Left kidney (tissue), 2 donors: Measurements from ENCODE around the gene HOXD8. TPM values are rescaled to one million over a fixed set of nuclear protein-coding genes. Genes with fewer than 3 reads are reported as not detected.

Source experiments
- DNase-seq: peaks from one replicate; pipeline ENCODE4 v3.0.0-alpha.2; 2013
- polyA plus RNA-seq: library from polyadenylated mRNA; unstranded; fragments of 120-200 nt; gene quantifications from one replicate; pipeline ENCODE4 v1.2.1, GENCODE V29; 2013; ENCODE audit not compliant: insufficient read length

The HOXD8 gene
- polyA plus RNA-seq, 1 donor = 170 TPM

DNA sequence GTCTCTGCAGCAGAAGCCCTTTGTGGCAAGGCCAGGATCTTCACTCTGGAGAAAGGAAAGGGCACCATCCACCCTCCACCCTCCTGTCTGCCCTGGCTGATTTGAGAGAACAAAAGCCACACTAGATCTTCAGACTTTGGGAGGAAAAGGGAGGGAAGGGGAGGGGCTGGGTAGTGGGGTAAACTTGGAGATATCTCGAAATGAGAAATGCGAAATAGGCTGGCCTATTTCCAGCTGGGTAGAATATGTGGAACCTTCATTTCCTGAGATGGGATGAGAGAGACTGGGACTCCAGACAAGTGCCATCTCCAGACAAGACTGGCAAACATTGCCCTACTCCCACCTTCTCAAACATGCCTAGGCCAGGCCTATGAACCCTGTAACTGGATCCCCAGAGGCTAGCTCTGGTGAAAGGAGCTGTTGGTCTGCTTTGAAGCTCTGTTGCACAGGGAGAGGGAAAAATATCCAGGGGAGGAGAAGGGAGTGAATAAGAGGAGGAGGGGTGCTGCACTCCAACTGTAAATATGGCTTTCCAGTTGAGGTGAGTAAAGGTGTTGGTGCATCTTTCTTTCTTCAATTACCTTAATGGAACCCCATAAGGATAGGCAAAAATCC, 28.2 kb upstream of the HOXD8 start:
- no peak for DNase-seq

DNA sequence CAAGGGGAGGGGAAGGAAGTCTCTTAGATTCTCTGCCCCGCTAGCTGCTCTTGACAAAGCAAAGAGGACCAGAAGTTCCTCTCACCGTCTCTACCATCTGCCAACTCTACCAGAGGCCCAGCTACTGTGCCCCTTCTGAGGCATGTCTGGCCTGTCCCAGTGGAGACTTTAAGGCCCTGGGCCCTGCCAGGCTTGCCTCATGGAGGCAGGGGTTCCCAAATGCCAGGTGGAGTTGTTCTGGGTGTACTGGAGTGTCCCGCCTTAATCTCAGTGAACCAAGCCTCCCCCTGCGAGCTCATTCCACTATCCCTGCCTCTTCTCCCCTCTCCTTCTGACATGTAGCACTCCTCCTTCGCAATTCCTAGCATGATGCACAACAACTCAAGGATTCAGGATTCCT, 27.7 kb upstream of the HOXD8 start:
- DNase-seq = no peak

DNA sequence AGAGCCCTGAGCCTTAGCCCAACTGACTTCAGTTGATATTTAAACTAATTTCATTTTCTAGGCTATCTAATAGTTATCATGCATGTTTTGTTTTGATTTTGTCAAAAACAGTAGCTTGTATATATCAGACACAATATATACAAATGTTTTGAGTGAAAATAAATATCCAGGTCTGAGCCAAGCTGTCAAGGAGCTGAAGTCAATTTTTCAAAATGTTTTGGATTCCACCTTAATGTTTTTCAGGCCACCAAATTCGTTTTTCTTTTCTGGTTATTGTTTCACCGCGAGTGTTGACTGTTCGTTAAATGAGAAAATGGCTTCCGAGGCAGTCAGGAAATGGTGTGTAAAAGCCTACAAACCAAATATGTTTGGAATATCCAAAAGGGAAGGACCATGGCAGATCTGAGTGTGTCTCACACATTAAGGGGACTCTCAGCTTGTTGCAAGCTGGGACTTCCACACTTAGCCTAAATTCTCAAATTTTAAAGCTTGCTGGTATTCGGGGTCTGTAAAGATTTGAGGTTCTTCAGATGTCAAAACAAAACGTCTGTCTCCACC, 27.1 kb upstream of the HOXD8 start:
- DNase-seq = no peak

DNA sequence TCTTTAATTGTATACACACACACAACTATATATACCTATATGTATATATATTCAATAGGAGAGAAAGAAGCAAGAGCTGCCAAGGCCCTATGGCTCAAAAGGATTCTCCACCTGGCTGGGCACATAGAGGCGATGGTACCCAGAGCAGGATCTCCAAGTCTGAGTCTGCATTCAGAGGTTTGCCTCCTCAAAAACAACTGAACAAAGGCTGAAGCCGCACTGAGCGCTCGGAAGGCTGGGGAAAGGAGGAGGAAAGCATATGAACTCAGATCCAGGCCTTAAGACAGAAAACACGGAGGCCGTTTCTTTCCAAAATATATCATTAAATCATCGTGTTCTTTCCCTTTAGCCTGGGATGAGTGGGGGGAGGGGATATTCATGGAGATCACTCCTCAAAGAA, 26.3 kb upstream of the HOXD8 start:
- DNase-seq = no peak

DNA sequence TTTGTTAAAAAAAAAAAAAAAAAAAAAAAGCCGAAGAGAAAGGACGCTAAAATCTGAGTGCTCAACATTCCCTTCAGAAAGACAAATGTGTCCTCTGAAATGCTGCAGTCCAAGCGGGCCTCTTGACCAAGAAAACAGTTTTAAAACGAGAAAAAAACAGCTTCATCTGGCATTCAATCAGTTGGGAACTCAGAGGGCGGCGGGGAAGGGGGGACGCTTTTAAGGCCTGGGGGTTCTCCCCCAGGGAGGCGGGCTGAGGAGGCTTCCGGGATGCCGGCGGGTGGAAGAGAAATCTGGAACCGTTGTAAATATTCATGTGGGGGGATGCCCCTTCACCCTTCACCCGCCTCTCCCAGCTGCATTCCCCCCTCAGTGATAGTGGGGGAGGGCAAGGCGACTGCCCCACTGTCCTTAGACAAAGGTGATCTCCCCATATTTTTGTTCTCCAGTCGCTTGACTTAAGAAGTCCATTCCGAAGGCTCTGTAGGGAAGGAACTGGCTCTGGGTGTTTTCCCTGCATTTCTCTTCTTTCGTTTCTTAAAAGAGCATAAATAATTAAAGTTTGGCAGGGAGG, 25.7 kb upstream of the HOXD8 start:
- DNase-seq = no peak

DNA sequence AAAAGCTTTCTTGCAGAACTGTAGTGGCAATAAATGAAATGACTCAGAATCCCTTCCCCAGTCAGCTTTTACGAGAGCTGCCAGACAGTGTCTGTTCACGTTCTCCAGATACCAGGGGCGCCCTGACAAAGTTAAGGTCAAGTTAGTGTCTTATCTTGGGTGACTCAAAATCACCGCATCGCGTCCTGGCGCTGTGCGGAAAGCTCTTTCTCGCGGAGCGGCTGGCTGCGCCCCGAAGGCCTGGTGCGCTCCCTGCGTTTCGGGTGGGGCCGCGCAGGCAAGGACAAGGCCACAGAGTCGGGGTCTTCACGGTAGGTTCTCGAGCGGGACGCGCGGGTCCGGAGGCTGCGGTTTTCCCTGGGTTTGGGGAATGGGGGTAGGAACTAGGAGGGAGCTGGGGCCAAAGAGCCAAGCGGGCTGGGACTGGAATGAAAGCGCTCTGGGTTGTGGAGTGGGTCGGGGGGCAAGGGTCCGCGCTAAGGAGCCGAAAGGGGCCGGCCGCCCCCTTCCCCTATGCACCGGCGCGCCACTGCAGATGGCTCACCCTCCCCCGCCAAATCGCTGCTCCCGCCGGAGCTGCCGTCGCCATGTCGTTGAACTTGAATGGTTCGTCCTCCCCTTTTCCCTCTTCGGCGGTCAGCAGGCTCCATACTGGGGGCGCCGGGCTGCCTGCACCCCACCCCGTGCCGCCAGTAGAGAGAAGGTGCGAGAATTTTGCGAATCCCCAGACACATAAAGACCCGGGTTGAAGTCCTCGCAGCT, 25.0 kb upstream of the HOXD8 start:
- DNase-seq = no peak

DNA sequence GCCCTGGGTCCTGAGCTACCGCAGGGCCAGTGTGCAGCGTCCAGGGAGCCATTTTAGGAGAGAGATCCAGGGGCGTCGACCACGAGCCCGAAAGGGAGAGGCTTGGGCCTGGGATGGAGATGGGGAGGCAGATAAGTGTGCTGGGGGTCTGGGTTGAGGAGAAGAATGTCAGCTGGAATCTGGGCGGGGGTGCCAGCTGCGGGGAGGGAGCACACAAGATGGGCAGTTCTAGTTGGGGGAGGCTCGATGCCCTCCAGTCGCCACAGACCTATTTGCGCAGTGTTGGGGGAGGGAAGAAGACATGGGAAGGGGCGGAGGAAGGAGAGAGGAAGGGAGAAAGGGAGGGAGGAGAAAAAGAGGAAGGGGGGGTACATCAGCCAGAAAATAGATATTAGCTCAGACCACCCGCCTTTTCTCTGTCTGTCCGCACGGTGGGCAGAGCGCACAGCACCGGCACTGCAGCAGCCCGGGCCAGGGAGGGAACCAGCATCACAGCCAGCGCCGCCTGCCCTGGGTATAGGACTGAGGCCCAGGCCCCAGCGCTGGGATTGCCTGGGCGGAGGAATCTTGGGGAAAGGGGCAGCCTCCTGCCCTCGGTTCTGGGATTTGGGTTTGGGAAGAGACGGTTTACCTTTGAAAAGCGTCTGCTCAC, 24.3 kb upstream of the HOXD8 start:
- no peak for DNase-seq

DNA sequence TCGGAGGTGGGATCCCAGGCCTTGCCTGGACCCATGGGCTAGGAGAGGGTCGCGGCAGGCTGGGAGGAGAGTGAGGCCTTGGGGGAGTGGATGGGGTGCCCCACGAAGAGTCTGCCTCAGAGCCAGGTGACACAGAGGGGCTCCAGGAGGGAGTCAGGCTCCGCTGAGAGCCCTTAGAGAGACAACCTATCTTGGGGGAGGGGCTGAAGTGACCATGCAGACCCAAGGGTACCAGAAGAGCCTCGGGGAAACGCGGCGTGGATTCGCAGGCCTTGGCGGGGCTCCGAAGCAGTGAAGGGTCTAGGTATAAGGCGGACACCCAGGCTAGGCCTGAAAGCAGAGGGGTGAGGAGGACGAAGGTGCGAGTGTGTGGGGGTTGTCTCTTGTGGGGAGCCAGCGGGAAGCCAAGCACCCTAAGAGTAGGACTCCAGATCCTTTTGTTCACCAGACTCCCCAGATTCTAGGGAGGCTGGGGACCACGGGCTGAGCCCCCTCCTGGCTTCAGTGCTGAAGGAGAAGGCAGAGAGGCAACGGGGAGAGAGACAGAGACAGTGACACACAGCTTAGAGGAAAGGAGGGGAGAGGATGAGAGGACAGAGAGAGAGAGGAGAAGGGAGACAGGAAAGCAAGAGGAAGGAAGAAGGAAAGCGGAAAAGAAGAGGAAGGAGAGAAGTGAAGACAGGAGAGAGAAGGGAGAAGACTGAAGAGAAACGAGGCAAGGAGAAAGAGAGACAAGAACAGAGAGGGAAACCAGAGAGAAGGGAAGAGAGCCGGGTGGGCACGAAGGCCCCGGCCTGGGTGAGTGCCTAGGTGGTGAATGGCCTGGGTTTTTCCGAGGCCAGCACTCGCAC, 23.6 kb upstream of the HOXD8 start:
- no peak for DNase-seq

DNA sequence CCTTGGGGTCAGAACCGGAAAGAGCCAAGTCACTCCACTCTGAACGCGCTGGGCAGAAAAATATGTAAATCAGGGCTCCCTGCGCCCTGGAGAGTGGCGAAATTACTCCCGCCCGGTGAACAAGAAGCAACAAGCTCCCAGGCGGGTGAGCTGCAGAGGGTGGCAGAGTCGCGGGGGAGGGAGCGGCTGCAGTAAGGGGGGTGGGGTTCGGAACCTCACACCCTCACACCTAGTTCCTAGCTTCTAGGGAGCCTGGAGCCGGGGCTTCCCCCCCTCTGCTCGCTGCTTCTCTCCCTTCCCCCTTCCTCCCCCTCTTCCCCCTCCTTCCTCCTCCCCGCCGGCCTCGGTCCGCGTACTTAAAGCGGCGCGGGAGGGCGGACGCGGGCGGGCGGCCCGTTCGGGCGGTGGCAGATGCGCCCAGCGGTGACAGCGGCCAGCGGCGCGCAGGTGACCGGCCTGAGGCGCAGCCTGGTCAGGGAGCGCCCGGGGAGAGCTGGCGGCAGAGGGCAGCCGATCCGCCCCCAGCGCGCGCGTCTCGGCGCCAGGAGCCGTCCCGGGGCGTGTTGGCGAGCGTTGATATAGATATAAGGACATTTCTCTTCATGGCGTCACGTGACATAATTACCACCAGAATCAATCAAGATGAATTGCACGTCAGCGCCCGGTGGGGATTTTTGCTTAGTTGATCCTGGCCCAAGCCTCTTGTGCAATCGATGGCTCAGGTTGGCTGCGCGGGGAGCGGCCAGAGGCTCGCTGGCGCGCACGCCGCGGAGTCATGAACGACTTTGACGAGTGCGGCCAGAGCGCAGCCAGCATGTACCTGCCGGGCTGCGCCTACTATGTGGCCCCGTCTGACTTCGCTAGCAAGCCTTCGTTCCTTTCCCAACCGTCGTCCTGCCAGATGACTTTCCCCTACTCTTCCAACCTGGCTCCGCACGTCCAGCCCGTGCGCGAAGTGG, 22.6 kb upstream of the HOXD8 start, which contains the start of gene HOXD11:
TSS of gene HOXD11 (plus strand) at position 700 of the 959 bp plus-strand sequence. CDS start at position 776, 76 bp downstream.
- no peak for DNase-seq

DNA sequence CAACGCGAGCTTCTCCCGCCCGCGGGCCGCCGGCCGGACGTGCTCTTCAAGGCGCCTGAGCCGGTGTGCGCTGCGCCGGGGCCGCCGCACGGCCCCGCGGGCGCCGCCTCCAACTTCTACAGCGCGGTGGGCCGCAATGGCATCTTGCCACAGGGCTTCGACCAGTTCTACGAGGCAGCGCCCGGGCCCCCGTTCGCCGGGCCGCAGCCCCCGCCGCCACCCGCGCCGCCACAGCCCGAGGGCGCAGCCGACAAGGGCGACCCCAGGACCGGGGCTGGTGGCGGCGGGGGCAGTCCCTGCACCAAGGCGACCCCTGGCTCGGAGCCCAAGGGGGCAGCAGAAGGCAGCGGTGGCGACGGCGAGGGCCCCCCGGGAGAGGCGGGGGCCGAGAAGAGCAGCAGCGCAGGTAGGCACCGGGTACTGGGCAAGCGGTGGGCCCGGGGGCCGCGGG, 21.7 kb upstream of the HOXD8 start:
- DNase-seq = no peak

DNA sequence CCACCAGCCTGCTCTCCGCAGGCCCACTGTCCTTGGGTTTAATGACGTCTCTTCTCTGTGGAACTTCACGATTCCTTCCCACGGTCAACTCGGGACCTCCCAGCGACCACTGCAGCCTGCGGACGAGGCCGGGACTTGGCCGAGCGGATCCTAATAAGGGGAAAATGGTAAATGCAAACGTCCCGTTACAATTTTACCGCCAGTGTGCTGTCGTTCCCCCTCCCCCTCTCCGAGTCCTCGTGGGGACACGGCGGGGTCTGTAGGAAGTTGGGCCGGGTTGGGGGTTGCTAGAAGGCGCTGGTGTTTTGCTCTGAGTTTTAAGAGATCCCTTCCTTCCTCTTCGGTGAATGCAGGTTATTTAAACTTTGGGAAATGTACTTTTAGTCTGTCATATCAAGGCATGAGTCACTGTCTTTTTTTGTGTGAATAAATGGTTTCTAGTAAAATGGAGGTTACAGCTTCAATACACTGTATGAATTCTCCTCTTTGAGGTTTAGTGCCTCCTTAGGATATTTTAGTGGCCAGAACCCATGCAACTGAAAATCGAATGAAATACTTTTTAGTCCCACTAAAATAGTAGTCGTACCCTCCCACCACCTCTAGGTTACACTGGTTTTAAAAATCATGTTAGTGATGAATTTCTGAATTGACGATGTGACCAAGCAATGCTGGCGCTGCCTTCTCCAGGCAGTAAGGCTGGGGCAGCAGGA, 20.2 kb upstream of the HOXD8 start:
- no peak for DNase-seq

DNA sequence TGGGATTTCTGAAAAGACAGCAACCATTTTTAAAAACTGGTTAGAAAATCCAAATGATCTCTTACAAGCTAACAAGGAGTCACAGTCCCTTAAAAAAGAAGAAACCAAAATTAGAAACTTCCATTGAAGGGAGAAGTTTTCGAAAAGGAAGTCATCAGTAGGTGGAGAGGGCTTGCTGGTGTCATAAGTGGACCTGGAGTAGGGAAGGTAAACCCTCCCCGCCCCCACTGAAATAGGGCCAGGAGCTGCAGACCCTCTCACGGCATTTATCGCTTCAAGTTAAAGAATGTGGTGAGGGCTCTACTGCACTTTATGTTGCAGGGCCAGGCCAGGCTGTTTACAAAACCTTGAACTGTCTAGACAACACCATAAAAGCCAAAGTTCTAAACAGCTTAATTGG, 19.6 kb upstream of the HOXD8 start:
- DNase-seq = no peak

DNA sequence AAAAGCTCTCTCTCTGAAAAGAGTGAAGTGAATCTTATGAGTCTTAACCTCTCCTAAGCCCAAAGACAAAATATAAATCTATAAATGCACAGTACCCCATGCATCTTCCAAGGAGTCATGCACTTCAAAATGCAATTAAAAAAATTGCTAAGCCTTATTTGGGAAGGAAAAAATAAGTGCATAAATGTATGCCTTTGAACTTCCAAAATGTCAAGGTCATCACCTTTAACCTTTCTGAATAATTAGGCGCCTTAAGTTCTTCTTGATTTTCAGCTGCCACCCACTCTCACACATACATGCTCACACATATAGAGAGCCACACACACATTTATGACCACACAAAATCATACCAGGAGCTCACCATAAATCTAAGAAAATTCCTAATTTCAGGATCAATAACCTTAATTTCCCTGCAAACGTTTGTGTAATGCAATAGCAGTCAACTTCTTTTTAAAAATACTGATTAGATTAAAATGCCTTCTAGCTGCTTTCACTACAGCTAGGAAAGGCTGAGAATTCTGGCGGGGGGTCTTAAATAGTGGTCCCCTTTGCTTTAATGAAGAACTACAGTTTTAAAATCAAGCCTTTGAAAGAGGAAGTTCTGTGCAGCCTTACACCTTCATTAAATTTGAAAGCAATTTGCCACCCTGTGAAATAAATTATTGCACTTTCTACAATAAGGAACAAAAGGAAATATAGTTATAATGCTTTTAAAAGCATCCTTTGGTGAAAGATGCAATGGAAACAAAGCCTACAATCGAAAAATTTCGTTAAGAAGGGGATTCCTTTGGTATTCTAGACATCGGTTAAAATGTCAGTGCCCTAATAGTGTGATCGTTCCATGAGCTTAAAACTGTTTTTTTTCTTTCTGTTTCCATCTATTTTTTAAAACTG, 18.8 kb upstream of the HOXD8 start:
- no peak for DNase-seq

DNA sequence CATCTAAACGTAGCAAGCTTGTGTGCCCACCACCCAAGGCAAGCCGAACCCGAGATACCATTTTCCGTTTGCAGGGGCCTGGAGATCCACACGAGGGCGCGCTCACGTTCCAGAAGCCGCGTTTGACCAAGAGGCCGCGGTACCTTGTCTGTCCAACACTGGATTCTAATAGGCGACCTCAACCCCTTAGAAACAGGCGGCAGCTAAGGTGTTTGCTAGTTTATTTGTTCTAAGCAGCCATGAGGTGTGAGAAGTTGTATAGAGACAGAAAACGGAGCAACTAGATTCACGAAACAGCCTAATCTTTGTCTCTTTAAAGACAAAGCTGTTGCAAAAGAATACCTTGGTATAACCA, 18.2 kb upstream of the HOXD8 start:
- peak; percentile 92 for DNase-seq

DNA sequence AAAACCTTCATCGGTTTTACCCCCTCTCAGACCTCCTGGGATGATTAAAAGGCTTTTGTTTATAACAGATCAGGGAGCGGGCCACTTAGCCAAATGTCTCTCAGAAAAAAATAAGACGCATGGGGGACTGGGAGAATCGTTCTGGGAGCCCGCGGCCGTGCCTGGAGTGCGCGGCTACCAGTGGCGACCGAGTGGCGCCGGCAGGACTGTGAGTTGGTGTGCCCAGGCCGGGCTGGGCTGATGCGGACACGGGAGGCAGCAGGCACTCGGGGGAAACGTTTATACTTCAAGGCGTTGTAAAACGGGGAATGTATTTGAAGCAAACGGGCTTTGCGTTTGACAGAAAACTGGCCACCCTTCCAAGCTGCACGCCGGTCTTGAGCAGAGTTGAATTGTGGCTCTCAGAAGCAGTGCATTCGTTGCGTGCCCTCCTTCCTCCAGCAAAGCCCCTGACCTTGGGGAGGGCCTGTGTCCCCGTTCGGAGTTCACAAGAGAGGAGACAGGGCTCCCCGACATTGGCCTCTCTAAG, 17.6 kb upstream of the HOXD8 start:
- no peak for DNase-seq

DNA sequence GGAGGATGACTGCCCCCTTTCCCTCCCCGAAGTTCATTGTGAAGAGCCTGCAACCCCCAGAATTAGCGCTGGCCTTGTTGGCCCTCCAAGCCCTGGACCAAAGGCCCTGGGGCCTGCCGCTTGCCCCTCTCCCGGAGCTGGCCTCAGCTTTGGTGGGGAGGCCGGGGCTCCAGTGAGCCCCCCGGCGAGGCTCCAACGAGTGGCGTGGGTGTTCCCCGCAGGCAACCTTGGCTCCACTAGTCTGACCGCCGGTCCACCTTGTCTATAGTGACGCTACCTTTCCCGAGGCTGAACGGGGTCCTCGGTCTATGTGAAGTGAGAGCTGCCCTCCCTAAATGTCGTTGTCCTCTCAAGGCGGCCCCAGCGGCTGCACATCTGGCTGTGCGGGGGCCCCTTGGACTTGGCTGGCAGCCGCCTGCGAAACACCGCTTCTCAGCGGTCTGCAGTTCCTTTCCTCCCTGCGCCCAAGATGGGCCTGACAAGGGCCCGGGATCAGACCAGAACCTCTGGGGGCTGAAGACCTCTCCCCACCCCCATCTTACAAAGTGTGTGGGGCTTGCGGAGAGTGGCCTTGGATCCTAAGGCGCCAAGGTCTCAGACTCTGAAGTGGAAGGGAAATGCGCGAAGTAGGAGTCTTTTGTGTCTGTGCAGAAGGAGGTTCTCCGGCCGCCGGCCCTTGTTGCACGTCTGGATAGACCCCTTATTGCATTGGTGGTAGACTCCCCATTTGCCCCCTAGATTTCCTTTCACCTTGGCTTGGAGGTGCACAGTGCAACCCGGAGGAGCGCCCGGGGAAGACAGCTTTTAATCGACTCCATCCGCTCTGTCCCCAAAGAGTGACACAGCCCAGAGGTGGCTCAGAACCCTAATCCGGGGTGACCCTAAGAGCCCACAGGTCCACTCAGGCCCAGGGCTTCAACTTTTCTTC, 16.9 kb upstream of the HOXD8 start:
- DNase-seq = no peak
